NT2/D1 (cell line): ENCODE measurements around the gene VWC2L.

ENCODE experiments used
- SUZ12 ChIP-seq: IDR thresholded peaks from 2 replicates; pipeline ENCODE4 v1.6.1; 2011; ENCODE audit not compliant: insufficient read length, insufficient read depth; ENCODE audit errors: extremely low read depth
- YY1 ChIP-seq: IDR thresholded peaks from 2 replicates; pipeline ENCODE4 v1.6.1; 2011; ENCODE audit not compliant: insufficient read length, insufficient read depth
- ZNF274 ChIP-seq: IDR thresholded peaks from 2 replicates; pipeline ENCODE4 v1.6.1; 2011; ENCODE audit warnings: mild to moderate bottlenecking, low read depth, low read length

GRCh38 chr2:214465363-214466146 is 54.7 kb downstream of the VWC2L start:
- TF ChIP-seq ZNF274 (no peak), SUZ12 (no peak), YY1 (no peak)
